NB4 (cell line): ENCODE results near the gene CHRM4.

Source experiments
- POLR2A ChIP-seq: IDR thresholded peaks from 2 replicates; pipeline ENCODE4 v1.6.1; 2011; ENCODE audit warnings: mild to moderate bottlenecking; ENCODE audit not compliant: insufficient read length; ENCODE audit errors: extremely low read depth
- TF ChIP-seq, protein P1 (sequence below): IDR thresholded peaks from one replicate; pipeline ENCODE4 v1.5.1; 2012; ENCODE audit warnings: low read depth, low read length

GRCh38 chr11:46414466-46414796 is 22.9 kb upstream of the CHRM4 start:
- TF ChIP-seq, protein P1, sequence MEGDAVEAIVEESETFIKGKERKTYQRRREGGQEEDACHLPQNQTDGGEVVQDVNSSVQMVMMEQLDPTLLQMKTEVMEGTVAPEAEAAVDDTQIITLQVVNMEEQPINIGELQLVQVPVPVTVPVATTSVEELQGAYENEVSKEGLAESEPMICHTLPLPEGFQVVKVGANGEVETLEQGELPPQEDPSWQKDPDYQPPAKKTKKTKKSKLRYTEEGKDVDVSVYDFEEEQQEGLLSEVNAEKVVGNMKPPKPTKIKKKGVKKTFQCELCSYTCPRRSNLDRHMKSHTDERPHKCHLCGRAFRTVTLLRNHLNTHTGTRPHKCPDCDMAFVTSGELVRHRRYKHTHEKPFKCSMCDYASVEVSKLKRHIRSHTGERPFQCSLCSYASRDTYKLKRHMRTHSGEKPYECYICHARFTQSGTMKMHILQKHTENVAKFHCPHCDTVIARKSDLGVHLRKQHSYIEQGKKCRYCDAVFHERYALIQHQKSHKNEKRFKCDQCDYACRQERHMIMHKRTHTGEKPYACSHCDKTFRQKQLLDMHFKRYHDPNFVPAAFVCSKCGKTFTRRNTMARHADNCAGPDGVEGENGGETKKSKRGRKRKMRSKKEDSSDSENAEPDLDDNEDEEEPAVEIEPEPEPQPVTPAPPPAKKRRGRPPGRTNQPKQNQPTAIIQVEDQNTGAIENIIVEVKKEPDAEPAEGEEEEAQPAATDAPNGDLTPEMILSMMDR: no peak
- TF ChIP-seq POLR2A: no peak
